Smooth muscle cell (in vitro differentiated cells): ENCODE results near the gene TUBB2A. TPM values are rescaled to one million over a fixed set of nuclear protein-coding genes. Genes with fewer than 3 reads are reported as not detected.
"Not testable (repeated sequence)": the region's sequence is repeated elsewhere in the genome, so short reads cannot be mapped to it uniquely, and the experiment has no call there.

ENCODE experiments used
- DNase-seq: peaks from one replicate; lab custom pipeline; 2025; ENCODE audit not compliant: unreplicated experiment; lab: John Stamatoyannopoulos, UW
- H2AFZ ChIP-seq: fragments of 200-600 bp; sonication (generic); 2 replicates; pipeline ENCODE4 v1.6.0; 2016; ENCODE audit warnings: antibody characterized with exemption, low read depth, mild to moderate bottlenecking
- H3F3A ChIP-seq: fragments of 200-600 bp; sonication (generic); 2 replicates; pipeline ENCODE4 v1.6.0; 2017; ENCODE audit warnings: antibody characterized with exemption, low read depth
- H3K27ac ChIP-seq: fragments of 200-600 bp; sonication (generic); 2 replicates; pipeline ENCODE4 v1.5.1; 2016; ENCODE audit warnings: low read depth, mild to moderate bottlenecking
- H3K27me3 ChIP-seq: fragments of 200-600 bp; sonication (generic); 2 replicates; pipeline ENCODE4 v1.6.1; 2016; ENCODE audit warnings: low read depth, mild to moderate bottlenecking
- H3K36me3 ChIP-seq: fragments of 200-600 bp; sonication (generic); 2 replicates; pipeline ENCODE4 v1.5.1; 2016; ENCODE audit warnings: low read depth
- H3K4me1 ChIP-seq: fragments of 200-600 bp; sonication (generic); 2 replicates; pipeline ENCODE4 v1.5.1; 2016; ENCODE audit warnings: low read depth
- H3K4me2 ChIP-seq: fragments of 200-600 bp; sonication (generic); 2 replicates; pipeline ENCODE4 v1.6.0; 2016; ENCODE audit warnings: mild to moderate bottlenecking
- H3K4me3 ChIP-seq: fragments of 200-600 bp; sonication (generic); 2 replicates; pipeline ENCODE4 v1.5.1; 2016; ENCODE audit warnings: mild to moderate bottlenecking
- H3K79me2 ChIP-seq: fragments of 200-600 bp; sonication (generic); 2 replicates; pipeline ENCODE4 v1.6.0; 2016; ENCODE audit warnings: low read depth, mild to moderate bottlenecking
- H3K9ac ChIP-seq: fragments of 200-600 bp; sonication (generic); 2 replicates; pipeline ENCODE4 v1.6.0; 2016; ENCODE audit warnings: low read depth
- H3K9me3 ChIP-seq: fragments of 200-600 bp; sonication (generic); replicated peaks from 2 replicates; pipeline ENCODE4 v1.5.1; 2016; ENCODE audit warnings: low read depth
- H4K20me1 ChIP-seq: fragments of 200-600 bp; sonication (generic); 2 replicates; pipeline ENCODE4 v1.6.0; 2016; ENCODE audit warnings: low read depth
- WGBS: methylation state at CpG from one replicate; pipeline ENCODE4 v1.1.7; 2016; ENCODE audit warnings: low lambda C conversion rate; 5-methylcytosine and 5-hydroxymethylcytosine counted together
- polyA plus RNA-seq: library from polyadenylated mRNA; unstranded; fragments of >200 nt; fragmentation: Nextera tagmentation; extraction: Ambion mirVana; gene quantifications from 2 replicates; pipeline ENCODE4 v1.2.1, GENCODE V29; 2016
- total RNA-seq: library from RNA; depleted of rRNA; stranded (reverse); fragments of >200 nt; gene quantifications from 2 replicates; pipeline ENCODE4 v1.2.3, GENCODE V29; 2014
- TF ChIP-seq, protein P1 (sequence below): fragments of 200-600 bp; sonication (generic); IDR thresholded peaks from 2 replicates; pipeline ENCODE4 v1.5.1; 2017; ENCODE audit warnings: borderline replicate concordance, mild to moderate bottlenecking, antibody characterized with exemption; ENCODE audit not compliant: insufficient read depth, poor library complexity, severe bottlenecking

TUBB2A gene
- total and polyA plus RNA-seq, 2 experiments from 2014 or later, result 236 to 272 TPM

DNA sequence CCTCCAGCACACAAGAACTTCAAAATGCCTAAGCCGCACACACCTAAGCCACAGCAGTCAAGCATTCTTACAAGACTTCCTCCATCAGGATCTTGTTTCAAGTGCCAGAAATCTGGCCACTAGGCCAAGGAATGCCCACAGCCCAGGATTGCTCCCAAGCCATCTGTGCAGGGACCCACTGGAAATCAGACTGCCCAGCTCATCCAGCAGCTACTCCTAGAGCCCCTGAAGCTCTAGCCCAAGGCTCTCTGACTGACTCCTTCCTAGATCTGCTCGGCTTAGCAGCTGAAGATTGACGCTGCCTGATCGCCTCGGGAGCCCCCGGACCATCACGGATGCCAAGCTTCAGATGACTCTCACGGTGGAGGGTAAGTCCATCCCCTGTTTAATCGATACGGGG, 10.7 kb upstream of the TUBB2A start:
- peak overlapping the region; percentile 91 for H3K27ac ChIP-seq
- not testable (repeated sequence) for H3K9ac ChIP-seq, H3K4me3 ChIP-seq, DNase-seq, H3K9me3 ChIP-seq, H3K79me2 ChIP-seq, H3F3A ChIP-seq, H3K4me2 ChIP-seq, H4K20me1 ChIP-seq, H2AFZ ChIP-seq, H3K27me3 ChIP-seq, H3K36me3 ChIP-seq
- peaks cover 46% of the 10 kb centered on the region for H3K4me1 ChIP-seq
- 93% methylated on average over 10 of the region's 10 CpGs for WGBS

DNA sequence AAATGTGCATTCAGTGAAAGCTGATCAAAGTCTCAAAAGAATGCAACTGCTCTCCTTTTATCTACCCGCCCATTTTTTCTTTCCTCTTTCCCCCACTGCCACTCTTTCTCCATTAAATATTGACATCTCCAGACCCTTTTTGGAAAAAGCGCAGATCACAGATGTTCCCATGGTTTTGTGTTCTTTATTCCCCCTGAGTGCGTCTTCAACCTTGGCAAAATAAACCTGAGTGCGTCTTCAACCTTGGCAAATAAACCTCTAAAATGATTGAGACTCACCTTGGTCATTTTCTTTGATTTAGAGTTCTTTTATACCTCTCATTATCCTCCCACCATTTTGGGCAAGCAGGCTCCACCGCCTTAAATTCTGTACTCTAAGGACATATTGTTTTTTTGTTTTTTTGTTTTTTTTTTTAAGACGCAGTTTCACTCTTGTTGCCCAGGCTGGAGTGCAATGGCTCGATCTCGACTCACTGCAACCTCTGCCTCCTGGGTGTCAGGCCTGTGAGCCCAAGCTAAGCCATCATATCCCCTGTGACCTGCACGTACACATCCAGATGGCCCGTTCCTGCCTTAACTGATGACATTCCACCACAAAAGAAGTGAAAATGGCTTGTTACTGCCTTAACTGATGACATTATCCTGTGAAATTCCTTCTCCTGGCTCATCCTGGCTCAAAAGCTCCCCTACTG, 9.3 kb upstream of the TUBB2A start:
- WGBS, result 46% methylated on average over 10 of the region's 10 CpGs
- not testable (repeated sequence) for H3K27me3 ChIP-seq, H3K9ac ChIP-seq, H3K79me2 ChIP-seq, H3K9me3 ChIP-seq, H4K20me1 ChIP-seq, H2AFZ ChIP-seq, DNase-seq, H3K4me3 ChIP-seq, H3K36me3 ChIP-seq
- Histone ChIP-seq H3K4me2 (peak overlapping the region; percentile 40), H3F3A (peaks cover 18% of the 10 kb centered on the region), H3K4me1 (peaks cover 42% of the 10 kb centered on the region), H3K27ac (peak overlapping the region; percentile 91)

DNA sequence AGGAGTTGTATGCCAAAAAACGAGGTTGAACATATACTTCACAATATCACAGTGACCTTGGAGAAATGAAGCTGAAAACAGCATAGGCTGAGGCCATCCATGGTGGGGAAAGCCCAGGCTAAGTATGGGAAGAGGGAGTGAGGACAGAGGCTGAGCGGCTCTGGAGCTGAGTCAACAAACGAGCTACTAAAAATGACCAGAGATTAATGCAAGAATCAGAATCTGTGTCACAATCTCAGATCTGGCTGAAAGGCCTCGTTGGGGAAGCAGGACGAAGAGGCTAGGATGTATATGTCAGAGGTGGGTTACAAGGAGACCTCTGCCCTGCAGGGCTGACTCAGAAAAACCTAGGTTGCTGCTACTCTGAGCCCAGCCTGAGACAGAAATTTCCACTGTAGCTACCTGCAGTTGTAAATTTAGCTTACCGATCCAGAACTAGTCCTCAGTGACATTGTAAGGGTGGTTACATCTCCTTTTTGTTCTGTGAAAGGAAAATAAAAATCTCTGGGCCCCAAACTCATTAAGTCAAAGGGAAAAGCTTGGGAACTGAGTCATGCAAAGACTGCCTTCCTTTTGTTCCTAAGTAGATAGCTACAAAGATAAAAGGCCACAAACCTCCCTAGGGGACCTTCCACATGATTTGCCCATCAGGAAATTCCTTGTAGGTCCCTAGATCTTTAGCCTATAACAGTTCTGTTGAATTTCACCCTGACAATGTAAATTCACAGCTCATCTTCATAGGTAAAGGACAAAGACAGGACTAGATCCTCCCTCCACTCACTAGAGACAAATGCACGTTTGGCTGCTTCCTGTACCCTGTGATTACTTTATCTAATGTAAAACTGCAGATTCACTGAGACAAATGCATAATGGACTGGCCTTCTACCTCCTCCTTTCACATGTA, 8.5 kb upstream of the TUBB2A start:
- TF ChIP-seq, protein P1, sequence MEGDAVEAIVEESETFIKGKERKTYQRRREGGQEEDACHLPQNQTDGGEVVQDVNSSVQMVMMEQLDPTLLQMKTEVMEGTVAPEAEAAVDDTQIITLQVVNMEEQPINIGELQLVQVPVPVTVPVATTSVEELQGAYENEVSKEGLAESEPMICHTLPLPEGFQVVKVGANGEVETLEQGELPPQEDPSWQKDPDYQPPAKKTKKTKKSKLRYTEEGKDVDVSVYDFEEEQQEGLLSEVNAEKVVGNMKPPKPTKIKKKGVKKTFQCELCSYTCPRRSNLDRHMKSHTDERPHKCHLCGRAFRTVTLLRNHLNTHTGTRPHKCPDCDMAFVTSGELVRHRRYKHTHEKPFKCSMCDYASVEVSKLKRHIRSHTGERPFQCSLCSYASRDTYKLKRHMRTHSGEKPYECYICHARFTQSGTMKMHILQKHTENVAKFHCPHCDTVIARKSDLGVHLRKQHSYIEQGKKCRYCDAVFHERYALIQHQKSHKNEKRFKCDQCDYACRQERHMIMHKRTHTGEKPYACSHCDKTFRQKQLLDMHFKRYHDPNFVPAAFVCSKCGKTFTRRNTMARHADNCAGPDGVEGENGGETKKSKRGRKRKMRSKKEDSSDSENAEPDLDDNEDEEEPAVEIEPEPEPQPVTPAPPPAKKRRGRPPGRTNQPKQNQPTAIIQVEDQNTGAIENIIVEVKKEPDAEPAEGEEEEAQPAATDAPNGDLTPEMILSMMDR, result no peak
- Histone ChIP-seq H3K4me2 (peak overlapping the region; percentile 40), H3K27me3 (no peaks in the 10 kb centered on the region), H3K27ac (peak overlapping the region; percentile 91), H3K9ac (peak overlapping the region; percentile 64), H3K79me2 (no peaks in the 10 kb centered on the region), H3F3A (peaks cover 26% of the 10 kb centered on the region), H3K4me3 (no peak overlapping the region), H4K20me1 (no peaks in the 10 kb centered on the region), H2AFZ (no peak overlapping the region), H3K4me1 (peaks cover 42% of the 10 kb centered on the region), H3K9me3 (no peaks in the 10 kb centered on the region), H3K36me3 (no peaks in the 10 kb centered on the region)
- WGBS, result 6% methylated on average over 7 of the region's 7 CpGs
- DNase-seq, result no peak

DNA sequence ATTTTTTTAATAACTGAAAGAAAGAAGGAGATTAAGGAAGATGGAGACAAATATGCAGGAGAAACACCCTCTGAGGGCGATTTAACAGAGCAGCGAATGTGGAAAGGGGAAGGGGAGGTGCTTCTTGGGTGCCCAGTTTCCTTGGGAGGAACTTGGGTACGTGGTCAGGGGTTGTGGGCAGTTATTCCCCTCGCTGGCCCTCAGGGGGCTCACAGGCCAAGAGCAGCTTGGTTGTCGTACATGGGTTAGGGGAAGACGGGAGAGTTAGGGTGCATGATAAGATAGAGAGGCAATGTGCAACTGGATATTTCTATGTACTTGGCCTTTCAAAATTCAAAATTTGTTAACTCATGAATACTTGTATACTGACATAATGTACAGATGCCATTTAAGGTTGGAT, 7.0 kb upstream of the TUBB2A start:
- Histone ChIP-seq H3K27ac (peak overlapping the region; percentile 91), H3K27me3 (no peaks in the 10 kb centered on the region), H3K9ac (no peak overlapping the region), H3K4me1 (peaks cover 46% of the 10 kb centered on the region), H4K20me1 (no peaks in the 10 kb centered on the region), H3K79me2 (no peaks in the 10 kb centered on the region), H3K9me3 (no peaks in the 10 kb centered on the region), H3K36me3 (no peaks in the 10 kb centered on the region), H3F3A (peaks cover 33% of the 10 kb centered on the region), H3K4me2 (no peak overlapping the region), H3K4me3 (no peak overlapping the region), H2AFZ (no peak overlapping the region)
- DNase-seq, result no peak
- WGBS, result 86% methylated on average over 6 of the region's 6 CpGs
- TF ChIP-seq, protein P1, result no peak
